Stimulated activated CD8-positive, alpha-beta memory T cell treated with anti-CD3 and anti-CD28 coated beads, Interleukin-7, amount 100 ng/mL, for 4 hours (primary cell): ENCODE measurements around the gene REX1BD.
"Not testable (repeated sequence)": the region's sequence is repeated elsewhere in the genome, so short reads cannot be mapped to it uniquely, and the experiment has no call there.

Source experiments
- DNase-seq, 2 donors: peaks; one replicate each; pipeline ENCODE4 v3.0.0-alpha.2; 2020; ENCODE audit warnings: low read depth in 2 of 2

The REX1BD gene

DNA sequence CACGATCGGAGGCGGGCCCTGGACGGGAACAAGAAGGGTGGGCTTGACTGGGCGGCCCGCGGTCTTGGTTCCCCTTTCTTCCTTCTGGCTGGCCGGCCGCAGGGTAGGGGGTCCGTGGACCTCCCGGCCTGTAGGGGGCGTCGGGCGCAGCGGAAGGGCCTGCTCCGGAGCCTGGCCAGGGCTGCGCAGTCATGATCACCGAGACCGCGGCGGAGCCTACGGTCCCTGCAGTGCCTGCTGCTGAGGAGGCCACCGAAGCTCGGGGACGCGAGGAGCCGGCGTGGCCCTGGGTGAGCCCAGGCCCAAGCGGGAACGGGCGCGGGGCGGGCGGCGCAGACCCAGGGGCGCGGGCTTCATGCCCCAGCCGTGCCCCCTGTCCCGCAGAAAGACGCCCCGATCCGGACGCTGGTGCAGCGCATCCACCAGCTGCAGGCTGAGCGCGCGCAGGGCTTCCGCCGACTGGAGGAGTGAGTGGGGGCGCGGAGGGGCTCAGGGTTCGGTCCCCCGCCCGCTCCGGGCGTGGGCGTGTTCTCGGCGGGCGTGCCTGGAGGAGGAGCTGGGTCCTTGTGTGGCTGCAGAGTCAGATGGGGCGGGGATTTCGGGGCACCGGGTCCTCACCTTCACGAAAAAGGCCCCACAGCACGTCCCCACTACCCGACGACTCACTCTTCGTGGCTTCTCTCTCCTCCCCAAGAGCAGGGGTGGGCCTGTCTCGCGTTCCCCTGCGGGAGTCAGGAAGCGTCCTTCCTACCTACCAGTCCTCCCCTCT lies at the start of gene REX1BD:
Gene REX1BD, plus strand, starts transcription at position 188 of the 769 bp plus-strand sequence. Its CDS starts 4 bp downstream, at position 192.
- peak; percentile 88 to 91 for DNase-seq

- no peak for DNase-seq
Measured at GRCh38 chr19:18539372-18539771, 49.2 kb upstream of the REX1BD start.

DNA sequence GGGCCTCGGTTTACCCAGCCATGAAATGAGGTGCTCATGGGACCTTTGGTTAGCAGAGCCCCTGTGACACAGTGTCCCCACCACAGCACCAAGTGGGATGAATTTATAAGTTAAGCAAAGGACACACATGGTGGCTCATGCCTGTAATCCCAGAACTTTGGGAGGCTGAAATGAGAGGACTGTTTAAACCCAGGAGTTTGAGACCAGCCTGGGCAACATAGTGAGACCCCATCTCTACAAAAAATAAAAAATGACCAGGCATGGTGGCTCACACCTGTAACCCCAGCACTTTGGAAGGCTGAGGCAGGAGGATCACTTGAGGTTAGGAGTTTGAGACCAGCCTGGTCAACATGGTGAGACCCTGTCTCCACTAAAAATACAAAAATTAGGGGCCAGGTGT lies 48.4 kb upstream of the REX1BD start:
- DNase-seq = not testable (repeated sequence)

- DNase-seq = no peak
Measured at GRCh38 chr19:18541258-18541991, 47.2 kb upstream of the REX1BD start.

DNA sequence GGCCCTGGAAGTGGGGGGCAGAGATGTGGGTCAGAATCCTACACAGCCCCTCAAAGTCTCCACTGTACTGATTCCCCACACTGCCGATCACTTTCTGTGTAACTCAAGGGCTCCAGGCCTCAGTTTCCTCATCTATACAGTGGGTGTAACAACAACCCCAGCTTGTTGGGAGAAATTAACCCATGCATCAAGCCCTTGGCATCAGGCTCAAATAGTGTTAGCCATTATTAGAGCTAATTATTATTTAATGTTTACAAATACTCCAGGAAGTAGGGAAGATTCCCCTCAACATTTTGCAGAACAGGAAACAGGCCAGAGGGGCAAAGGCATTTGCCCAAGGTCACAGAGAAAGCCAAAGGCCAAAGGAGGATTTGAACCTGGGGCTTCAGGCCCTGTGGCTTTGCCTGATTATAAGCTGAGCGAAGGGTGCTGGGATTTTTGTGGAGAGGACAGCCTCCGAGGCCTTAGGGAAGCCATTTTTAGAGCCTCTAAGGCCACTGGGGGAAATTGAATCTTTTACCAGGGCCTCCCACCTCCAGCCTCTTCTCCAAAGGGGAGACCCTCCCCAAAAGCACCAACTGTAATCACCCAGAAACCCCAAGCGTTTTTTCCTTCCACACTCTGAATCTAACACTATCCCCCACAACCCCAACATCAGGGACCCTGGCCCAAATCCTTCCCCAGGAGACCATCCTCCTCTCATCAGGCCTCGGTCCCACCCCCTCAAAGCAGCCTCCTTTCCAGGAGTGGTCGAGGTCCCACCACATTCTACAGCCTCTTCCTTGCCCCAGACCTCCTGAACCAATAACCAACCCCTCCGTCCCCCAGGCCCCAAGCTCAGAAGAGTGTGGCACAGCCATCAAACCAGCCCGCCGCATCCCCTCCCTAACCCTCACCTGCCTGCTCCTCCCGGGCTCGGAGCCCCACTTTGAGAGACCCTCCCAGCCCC lies 46.3 kb upstream of the REX1BD start:
- no peak for DNase-seq

- peak; percentile 87 to 91 for DNase-seq
Measured at GRCh38 chr19:18542941-18543813, 45.4 kb upstream of the REX1BD start, which contains the start of gene FKBP8. Gene FKBP8 (minus strand): TSS chr19:18543573. CDS start chr19:18541970, 1,603 bp downstream.

DNA sequence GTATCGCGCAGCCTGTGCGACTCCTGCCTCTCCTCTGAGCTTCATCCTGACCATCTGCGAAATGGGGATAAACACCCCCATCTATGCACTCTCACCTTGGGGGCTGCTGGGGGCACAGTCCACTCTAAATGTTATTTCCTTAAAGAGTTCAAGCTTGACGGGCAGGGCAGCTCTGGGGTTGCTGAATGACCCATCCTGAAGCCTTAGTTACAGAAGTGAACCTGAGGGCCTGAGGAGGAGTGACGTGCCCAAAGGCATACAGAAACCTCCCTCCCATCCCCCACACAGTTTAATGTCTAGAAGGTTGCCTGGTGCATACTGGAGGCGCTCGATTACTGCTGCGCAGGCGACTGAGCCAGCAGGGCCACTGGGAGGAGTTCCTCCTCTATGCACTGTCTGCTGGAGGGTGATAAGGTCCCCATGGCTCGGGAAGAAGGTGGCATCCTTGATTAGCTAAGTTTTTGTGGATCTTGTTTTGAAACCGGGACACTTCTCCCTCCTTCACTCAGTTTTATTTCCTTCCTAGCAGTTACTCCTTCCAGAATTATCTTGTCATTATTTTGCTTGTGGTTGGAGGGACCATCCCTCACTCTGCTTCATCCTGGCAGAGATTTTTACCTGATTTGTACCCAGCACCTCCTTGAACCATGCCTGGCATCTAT lies 44.7 kb upstream of the REX1BD start:
- DNase-seq = peak; percentile 29 to 33

GRCh38 chr19:18551631-18552030 lies 37.0 kb upstream of the REX1BD start:
- no peak for DNase-seq

GRCh38 chr19:18557411-18558201 lies 31.0 kb upstream of the REX1BD start, which contains the start of gene KXD1:
Gene KXD1 (plus strand): TSS chr19:18557870. CDS start chr19:18562057, 4,187 bp downstream.
- DNase-seq = peak; percentile 98

DNA sequence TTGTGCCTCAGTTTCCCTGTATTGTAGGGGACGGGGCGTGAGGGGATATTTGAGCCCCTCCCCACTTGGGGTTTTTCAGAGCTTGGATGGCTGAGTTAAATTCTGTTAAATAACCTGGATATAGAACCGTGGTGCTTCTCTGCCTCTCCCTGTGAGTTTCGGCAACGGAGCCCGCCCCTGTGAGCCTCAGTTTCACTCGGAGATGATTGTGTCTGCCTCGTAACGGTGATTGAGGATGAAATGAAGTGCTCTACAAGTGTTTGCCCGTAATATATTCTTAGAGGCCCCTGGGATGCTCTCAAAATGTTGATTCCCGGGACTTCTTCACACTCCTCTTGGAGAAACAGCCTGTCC lies 30.4 kb upstream of the REX1BD start:
- DNase-seq = no peak

- no peak for DNase-seq
Measured at GRCh38 chr19:18558604-18559003, 30.0 kb upstream of the REX1BD start.

DNA sequence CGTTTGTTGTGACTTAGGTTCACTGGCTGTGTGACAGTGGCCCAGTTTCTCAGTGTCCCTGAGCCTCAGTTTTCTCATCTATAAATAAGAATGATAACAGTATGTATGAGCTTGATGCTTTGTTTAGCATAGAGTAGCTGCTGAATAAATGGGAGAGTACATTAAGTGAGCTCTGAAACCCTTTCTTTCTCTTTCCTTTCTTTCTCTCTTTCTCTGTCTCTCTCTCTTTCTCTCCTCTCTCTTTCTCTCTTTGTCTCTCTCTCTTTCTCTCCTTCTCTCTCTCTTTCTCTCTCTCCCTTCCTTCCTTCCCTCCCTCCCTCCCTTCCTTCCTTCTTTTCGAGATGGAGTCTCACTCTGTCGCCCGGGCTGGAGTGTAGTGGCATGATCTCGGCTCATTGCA lies 28.9 kb upstream of the REX1BD start:
- no peak for DNase-seq

- no peak for DNase-seq
Measured at GRCh38 chr19:18562086-18562485, 26.5 kb upstream of the REX1BD start.

DNA sequence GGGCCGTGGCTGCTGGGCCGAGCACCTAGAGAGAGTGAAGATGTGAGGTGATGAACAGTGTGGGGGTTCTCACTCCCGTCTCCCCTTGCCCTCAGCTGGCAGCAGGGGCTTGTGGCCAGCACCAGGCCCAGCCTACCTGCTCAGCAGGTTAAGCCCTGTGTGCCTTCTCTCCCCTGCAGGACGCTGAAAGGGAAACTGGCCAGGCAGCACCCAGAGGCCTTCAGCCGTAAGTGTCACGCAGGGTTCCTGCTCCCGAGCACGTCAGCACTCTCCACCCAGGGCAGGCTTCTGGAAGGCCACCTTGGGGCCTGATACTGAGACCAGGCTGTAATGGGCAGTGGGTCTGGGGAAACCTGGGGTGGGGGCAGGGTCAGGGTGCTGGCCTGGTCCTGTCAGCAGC lies 21.6 kb upstream of the REX1BD start:
- DNase-seq = no peak

GRCh38 chr19:18568367-18568766 lies 20.2 kb upstream of the REX1BD start:
- no peak for DNase-seq

DNA sequence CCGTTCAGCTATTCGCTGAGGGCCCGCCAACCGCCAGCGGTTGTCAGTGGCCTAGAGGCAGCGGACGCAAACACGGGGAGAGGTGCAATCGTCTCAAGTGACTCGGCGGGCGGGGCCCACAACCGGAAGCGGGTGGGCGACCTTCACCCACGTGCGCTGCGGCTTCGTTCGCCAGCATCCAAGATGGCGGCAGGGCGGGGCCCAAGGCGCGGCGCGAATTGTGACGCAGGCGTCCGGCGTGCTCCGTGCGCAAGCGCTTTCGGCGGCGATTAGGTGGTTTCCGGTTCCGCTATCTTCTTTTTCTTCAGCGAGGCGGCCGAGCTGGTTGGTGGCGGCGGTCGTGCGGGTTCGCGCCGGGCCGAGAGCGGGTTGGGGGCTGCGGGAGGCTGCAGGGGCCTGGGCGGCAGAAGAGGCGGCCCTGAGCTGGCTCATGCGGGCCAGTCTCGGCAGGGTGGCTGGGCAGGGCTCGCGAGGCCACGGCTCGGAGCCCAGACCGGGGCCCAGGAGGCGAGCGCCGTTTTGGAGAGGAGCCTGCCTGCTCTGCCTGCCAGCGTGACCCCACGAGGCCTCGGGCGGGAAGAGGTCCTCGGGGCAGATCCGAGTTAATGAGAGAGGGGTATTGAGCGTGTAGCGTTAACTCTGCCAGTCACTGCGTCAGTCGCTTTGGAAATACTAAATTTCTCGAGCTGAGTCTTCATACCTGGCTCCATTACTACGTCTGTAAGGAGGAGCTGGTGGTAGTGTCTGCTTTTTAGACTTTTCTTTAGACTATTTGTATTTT lies 16.8 kb upstream of the REX1BD start, which contains the start of gene UBA52:
Gene UBA52, plus strand, starts transcription at position 294 of the 781 bp plus-strand sequence. CDS start 1,444 bp downstream, outside the sequence.
- peak; percentile 97 to 99 for DNase-seq

- DNase-seq = no peak
Measured at GRCh38 chr19:18574691-18575291, 13.8 kb upstream of the REX1BD start.

- no peak for DNase-seq
Measured at GRCh38 chr19:18576383-18576782, 12.2 kb upstream of the REX1BD start.
